Small intestine (tissue), 7 donors: Measurements from ENCODE around the gene CHAF1A. TPM values are rescaled to one million over a fixed set of nuclear protein-coding genes. Genes with fewer than 3 reads are reported as not detected.

Experiments
- DNase-seq, 2 donors: peaks; one replicate each; pipeline versions ENCODE4 v3.0.0 to v3.0.0-alpha.2; 2013
- FAIRE-seq: peaks from 2 replicates; lab custom pipeline; 2012; peaks lifted over from hg19 to GRCh38; lab: Jason Lieb, UNC
- H3K27ac ChIP-seq, 3 donors: one replicate each; pipeline ENCODE4 v1.5.1; 2013; ENCODE audit warnings: low read length in 2 of 3, mild to moderate bottlenecking in 2 of 3, control low read depth in 1 of 3, inconsistent platforms in 1 of 3, low read depth in 1 of 3, moderate library complexity in 1 of 3
- H3K27me3 ChIP-seq, 3 donors: one replicate each; pipeline ENCODE4 v1.6.1; 2013; ENCODE audit warnings: low read length in 3 of 3, inconsistent platforms in 1 of 3; ENCODE audit not compliant: control insufficient read depth in 3 of 3, insufficient read depth in 3 of 3
- H3K36me3 ChIP-seq, 3 donors: one replicate each; pipeline ENCODE4 v1.6.1; 2013; ENCODE audit warnings: low read length in 3 of 3, inconsistent platforms in 1 of 3, low read depth in 1 of 3, mild to moderate bottlenecking in 1 of 3, moderate library complexity in 1 of 3; ENCODE audit not compliant: control insufficient read depth in 3 of 3, insufficient read depth in 2 of 3
- H3K4me1 ChIP-seq, 3 donors: one replicate each; pipeline ENCODE4 v1.6.1; 2013; ENCODE audit warnings: low read length in 2 of 3, inconsistent platforms in 1 of 3, low read depth in 1 of 3, mild to moderate bottlenecking in 1 of 3, moderate library complexity in 1 of 3; ENCODE audit not compliant: control insufficient read depth in 3 of 3, insufficient read depth in 2 of 3
- H3K4me3 ChIP-seq, 3 donors: one replicate each; pipeline ENCODE4 v1.5.1; 2013; ENCODE audit warnings: low read length in 3 of 3, control low read depth in 1 of 3, inconsistent platforms in 1 of 3, low read depth in 1 of 3, mild to moderate bottlenecking in 1 of 3, moderate library complexity in 1 of 3
- H3K9me3 ChIP-seq, 2 donors: one replicate each; pipeline ENCODE4 v1.6.1; 2013; ENCODE audit warnings: low read depth in 1 of 2, low read length in 1 of 2; ENCODE audit not compliant: control insufficient read depth in 2 of 2, insufficient read depth in 1 of 2
- WGBS, 3 donors: extraction: QIAGEN DNeasy Blood & Tissue Kit; methylation state at CpG; one replicate each; pipeline ENCODE4 v1.1.7; 2013; 5-methylcytosine and 5-hydroxymethylcytosine counted together
- polyA plus RNA-seq, 4 donors: library from polyadenylated mRNA; stranded (reverse) in 3 of 4; unstranded in 1 of 4; fragments of 200-250 nt in 3 of 4; fragments of 120-200 nt in 1 of 4; gene quantifications; one replicate each; pipeline versions ENCODE4 v1.2.1 to v1.2.3, GENCODE V29; 2013
- donor health status: healthy with polysubstance abuse.
- donor health status: control.
- donor health status: control.
- donor health status: Bipolar disorder and iron deficiency.
- donor health status: healthy.

The CHAF1A gene
- polyA plus RNA-seq, 4 donors, result 4.0 to 13.5 (median 9.4) TPM

DNA sequence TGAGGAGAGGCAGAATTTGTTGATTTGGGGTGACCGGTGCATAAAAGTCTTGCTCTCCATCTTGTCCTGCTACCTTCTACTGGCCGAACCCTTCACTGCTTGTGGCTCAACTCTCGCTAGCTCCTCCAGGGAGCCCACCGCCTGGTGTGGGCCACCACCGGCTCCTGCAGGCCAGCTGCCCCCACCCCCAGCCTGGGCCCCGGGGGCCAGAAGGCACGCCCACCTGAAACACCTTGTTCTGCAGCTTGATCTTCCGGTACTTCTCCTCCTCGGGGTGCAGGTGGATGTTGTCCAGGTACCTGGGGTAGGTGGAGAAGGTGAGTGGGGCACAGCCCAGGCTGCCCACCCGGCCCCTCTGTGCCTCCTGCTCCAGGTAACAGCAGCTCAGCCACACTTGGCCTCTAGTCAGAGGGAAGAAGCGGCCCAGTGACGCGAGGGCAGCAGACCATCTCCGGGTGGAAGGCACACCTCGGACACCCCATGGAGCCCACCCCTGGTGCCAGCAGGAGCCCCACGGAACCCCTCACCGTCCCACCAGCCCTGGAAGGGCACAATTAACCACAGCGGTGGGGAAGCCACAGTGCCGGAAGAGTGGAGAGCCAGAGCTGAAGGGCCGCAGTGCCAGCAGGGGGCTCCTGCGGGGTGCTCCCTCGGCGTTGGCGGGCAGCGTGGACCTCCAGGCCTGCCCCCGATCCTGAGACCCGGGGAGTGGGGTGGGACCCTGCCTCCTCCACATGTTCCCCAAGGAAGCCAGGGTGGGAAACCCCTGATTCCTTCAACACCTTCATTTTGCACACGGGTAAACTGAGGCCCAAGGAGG, 45.1 kb downstream of the CHAF1A start:
- Histone ChIP-seq H3K9me3 (no peaks in the 10 kb centered on the region), H3K36me3 (peaks cover 21 to 98% (median 28%) of the 10 kb centered on the region in 3 donors), H3K4me1 (no peaks in the 10 kb centered on the region), H3K27ac (no peak overlapping the region), H3K27me3 (no peaks in the 10 kb centered on the region), H3K4me3 (no peak overlapping the region)
- 87 to 92% (median 89%) methylated on average over 24 to 28 of the region's 28 CpGs for WGBS, 3 donors
- no peak for FAIRE-seq
- no peak for DNase-seq

DNA sequence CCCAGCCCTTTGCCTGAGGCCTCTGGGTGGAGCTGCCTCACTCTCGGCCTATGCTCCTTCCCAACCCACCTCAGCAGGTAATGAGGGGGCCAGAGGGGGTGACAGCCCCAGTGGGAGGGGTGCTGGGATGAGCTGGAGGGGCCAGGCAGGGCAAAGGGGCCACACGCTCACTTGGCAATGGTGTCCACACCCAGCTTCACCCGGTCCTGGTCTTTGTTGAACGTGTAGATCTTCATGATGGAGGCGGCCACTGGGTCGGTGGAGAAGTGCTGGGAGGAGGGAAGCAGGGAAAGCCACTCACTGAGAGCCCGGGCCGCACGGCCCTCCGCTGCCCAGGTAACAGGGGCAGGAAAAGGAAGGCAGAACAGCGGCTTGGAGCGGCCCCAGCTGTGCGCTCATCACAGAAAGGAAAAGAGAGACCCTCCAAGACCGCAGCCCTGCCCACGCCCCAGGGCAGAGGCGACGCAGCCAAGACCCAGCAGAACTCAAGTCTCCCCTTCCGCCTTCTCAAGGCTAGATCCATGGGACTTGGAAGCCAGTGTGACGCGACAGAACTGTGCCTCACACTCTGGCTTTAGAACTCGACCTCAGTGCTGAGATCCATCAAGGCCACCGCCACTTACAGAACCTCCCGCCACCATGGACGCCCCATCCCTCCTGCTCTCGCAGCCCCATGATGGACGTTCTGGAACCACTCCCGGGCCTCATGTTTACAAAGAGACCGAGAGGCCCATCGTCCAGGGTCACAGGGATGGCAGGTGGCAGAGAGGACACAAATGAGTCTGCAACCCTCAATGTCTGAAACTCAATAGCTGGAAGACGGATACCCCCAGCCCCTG, 45.9 kb downstream of the CHAF1A start:
- no peak for DNase-seq

GRCh38 chr19:4449022-4449638, 46.7 kb downstream of the CHAF1A start:
- H3K4me1 ChIP-seq, result no peaks in the 10 kb centered on the region
- FAIRE-seq (no peak), DNase-seq (no peak)
- H3K27me3 ChIP-seq, result no peaks in the 10 kb centered on the region
- H3K9me3 ChIP-seq, result no peaks in the 10 kb centered on the region
- H3K27ac ChIP-seq, result no peak overlapping the region
- no peak overlapping the region for H3K4me3 ChIP-seq
- 83 to 84% (median 84%) methylated on average over 23 to 24 of the region's 24 CpGs for WGBS, 3 donors
- H3K36me3 ChIP-seq, result peaks cover 26 to 99% (median 37%) of the 10 kb centered on the region in 3 donors

More for the DNA sequence above, 45.9 kb downstream of the CHAF1A start:
- H3K9me3 ChIP-seq, result no peaks in the 10 kb centered on the region
- H3K27ac ChIP-seq, result no peak overlapping the region
- no peaks in the 10 kb centered on the region for H3K27me3 ChIP-seq
- H3K4me3 ChIP-seq, result no peak overlapping the region
- no peak for FAIRE-seq
- peaks cover 21 to 99% (median 31%) of the 10 kb centered on the region in 3 donors for H3K36me3 ChIP-seq
- H3K4me1 ChIP-seq, result no peaks in the 10 kb centered on the region
- WGBS, 3 donors, result 80 to 84% (median 83%) methylated on average over 29 to 30 of the region's 30 CpGs

DNA sequence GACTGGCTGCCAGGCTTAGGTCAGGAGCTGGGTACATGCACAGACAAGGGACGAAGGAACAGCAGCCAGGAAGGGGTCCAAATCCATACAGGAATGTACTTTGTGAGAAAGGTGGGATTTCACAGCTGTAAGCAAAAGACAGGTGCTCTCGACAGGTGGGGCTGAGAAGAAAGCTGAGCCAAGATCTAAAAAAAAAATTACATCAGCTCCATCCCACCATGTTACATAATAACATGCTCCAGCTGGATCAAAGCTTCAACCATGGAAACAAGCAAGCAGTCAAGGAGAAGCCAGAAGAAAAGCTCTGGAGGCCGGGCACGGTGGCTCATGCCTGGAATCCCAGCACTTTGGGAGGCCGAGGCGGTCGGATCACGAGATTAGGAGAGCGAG, 47.2 kb downstream of the CHAF1A start:
- H3K9me3 ChIP-seq, result no peaks in the 10 kb centered on the region
- H3K4me3 ChIP-seq, result no peak overlapping the region
- FAIRE-seq, result no peak
- H3K27ac ChIP-seq, result no peak overlapping the region
- WGBS, 3 donors, result 90 to 96% (median 95%) methylated on average over 9 of the region's 9 CpGs
- H3K27me3 ChIP-seq, result no peaks in the 10 kb centered on the region
- DNase-seq, result no peak
- peaks cover 26 to 99% (median 37%) of the 10 kb centered on the region in 3 donors for H3K36me3 ChIP-seq
- no peaks in the 10 kb centered on the region for H3K4me1 ChIP-seq

GRCh38 chr19:4452230-4452990, 50.0 kb downstream of the CHAF1A start:
- no peak overlapping the region for H3K27ac ChIP-seq
- H3K36me3 ChIP-seq, result peaks cover 10 to 84% (median 20%) of the 10 kb centered on the region in 3 donors
- no peaks in the 10 kb centered on the region for H3K9me3 ChIP-seq
- DNase-seq (no peak), FAIRE-seq (no peak)
- peaks cover 0 to 10% (median 4%) of the 10 kb centered on the region in 3 donors for H3K4me1 ChIP-seq
- WGBS, 3 donors, result 90 to 92% (median 91%) methylated on average over 24 of the region's 24 CpGs
- H3K4me3 ChIP-seq, result no peak overlapping the region
- H3K27me3 ChIP-seq, result no peaks in the 10 kb centered on the region

GRCh38 chr19:4453232-4454179, 51.1 kb downstream of the CHAF1A start:
- DNase-seq (no peak), FAIRE-seq (no peak)
- H3K4me1 ChIP-seq, result peaks cover 0 to 10% (median 4%) of the 10 kb centered on the region in 3 donors

More at GRCh38 chr19:4453232-4454179, 51.1 kb downstream of the CHAF1A start:
- no peak overlapping the region for H3K4me3 ChIP-seq
- no peaks in the 10 kb centered on the region for H3K9me3 ChIP-seq
- H3K27me3 ChIP-seq, result no peaks in the 10 kb centered on the region
- H3K27ac ChIP-seq, result no peak overlapping the region
- peaks cover 6 to 73% (median 14%) of the 10 kb centered on the region in 3 donors for H3K36me3 ChIP-seq
- WGBS, 3 donors, result 71 to 78% (median 78%) methylated on average over 31 to 34 of the region's 34 CpGs
